RKO (cell line): ENCODE results near the gene ZNF462.
A peak's percentile ranks its signal among the peaks of the same experiment; 100 is the strongest.

Experiments used
- DNase-seq: peaks from one replicate; pipeline ENCODE4 v3.0.0-alpha.2; 2016; ENCODE audit warnings: low spot score

ZNF462 gene

DNA sequence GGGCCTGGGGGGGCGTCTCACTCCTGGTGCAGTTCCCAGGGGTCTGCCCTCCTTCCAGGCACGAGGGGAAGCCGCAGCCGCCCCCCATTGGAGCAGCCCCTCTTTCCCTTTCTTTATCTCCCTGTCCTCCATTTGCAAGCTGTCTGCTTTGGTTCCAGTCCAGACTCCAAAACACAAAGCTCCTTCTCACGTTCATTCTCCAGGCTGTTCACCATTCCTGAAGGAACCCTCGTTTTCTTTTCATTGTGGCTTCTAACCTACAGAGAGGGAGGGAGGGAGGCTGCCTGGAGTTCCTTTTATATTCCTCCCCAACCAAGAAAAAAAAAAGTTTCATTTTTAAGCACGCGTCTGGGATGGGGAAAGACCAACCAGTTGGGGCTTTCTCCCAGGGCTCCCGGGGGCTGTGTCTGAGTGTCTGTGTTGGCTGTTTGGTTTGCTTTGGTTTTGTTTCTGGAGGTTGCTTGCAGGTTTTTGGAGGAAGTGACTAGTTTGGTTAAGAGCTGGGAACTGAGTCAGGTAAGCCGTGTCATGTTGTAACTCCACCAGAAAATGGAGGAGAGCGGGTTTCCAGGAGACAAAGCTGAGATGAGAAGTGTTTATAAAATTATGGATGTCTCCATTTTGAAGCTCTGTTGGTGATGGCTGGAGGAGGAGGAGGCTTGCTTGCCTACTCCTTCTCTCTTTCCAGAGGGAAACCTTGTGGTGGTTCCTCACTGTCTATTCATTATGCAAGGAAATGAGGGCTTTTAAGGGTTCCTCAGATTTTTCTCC is 1.6 kb downstream of the ZNF462 start:
- DNase-seq = peak; percentile 82

DNA sequence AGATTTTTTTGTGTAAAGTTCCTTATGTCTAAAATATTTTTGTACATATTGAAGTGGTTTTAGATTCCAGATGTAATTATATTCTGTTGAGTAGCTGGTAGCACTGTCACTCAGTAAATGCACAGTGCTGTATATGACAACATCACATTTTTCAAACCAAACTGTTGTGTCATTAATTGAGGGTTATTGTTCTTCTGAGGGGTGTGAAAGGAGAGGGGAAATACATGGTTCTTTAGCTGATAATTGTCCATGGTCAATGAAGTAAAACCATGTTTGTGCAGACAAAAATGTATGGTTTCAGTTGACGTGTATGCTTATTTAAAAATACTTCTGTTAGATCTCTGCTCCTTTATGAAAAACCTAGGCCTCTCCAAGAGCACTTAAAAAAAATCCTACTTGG is 3.3 kb downstream of the ZNF462 start:
- DNase-seq = no peak

DNA sequence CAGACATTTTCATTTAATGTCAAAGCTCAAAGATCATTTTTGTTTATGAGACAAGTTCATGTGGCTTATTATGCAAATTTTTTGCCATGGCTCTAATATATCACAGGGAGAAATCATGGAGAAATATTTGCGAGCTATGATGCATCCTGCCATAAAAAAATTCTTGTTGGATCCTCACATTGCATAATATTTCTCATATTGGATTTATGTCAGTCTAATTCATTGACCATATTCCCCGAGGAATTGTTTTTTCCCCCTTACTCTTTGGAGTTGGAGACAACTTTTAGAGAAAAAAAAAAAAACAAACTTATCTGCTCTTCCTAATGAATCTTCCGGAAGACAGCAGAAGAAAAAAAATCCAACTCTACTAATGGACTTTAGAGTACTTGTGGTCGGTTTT is 4.3 kb downstream of the ZNF462 start:
- no peak for DNase-seq

DNA sequence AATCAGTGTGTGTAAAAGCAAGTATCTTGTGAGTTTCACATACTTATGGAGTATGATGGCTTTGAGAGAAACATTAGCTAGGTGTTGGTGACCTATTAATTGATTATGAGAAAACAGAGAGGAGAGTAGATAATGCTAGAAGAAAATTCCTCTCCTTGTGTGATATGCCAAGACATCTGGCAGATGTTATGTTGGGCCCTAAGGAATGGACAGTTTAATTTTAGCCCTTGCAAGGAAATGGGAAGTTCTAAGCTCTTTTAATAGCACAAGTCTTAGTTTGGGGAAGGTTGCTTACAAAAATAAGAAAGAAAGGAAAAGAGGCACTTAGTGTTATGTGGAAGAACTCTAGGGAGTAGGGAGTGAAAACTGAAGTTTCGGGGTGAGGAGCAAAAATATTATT is 5.1 kb downstream of the ZNF462 start:
- no peak for DNase-seq

DNA sequence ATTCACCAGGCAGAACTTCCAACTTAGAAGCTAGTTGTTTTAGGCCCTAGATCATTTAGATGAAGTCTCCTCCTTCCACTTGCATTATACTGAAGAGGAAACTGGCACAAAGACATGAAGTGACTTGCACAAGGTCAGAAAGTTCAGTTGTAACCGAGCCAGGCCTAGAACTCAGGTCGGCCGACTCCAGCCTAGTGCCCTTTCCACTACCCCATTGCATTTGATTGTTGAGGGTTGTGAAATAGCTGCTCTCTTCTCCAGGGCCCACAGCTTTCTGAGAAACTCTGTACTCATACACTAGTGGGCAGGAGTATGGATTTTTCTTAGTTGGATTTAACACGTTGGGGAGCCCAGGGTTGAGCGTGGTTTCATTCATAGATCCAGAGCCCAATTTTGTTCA is 5.6 kb downstream of the ZNF462 start:
- no peak for DNase-seq

DNA sequence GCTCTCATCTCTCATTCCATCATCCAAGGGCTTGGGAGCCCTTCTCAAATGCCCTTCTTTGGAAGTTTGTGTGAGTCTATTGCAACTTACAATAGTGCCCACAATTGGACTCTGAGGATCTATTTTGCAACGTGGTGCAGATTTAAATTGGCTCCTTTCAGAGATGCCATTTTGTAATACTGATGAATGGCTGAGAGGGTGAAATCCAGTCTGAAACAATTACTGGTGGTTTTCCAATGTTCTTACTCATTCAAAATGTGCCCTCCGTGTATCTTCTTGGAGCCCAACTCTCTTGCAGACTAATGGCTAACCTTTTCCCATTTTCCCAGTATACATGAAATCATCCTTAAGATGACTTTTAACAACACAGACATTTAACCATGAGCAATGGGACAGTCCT is 6.1 kb downstream of the ZNF462 start:
- DNase-seq = no peak

DNA sequence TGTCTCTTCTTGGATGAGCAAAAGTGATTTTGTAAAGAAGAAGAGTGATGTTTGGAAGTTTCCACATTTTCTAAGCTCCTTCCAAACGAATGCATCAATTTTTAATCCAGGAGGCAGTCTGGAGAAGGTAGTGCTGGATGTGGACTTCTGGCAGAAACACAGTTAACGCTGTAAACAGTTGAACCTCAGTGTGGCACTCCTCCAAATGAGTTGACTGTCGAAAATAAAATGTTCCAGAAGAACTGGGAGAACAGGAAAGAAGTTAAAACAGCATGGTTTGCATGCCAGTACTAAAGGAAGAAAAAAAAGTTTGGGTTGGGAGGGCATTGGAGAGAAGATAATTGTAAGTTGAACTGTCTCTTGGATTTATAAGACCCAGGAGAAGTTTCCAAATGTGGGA is 6.5 kb downstream of the ZNF462 start:
- no peak for DNase-seq

DNA sequence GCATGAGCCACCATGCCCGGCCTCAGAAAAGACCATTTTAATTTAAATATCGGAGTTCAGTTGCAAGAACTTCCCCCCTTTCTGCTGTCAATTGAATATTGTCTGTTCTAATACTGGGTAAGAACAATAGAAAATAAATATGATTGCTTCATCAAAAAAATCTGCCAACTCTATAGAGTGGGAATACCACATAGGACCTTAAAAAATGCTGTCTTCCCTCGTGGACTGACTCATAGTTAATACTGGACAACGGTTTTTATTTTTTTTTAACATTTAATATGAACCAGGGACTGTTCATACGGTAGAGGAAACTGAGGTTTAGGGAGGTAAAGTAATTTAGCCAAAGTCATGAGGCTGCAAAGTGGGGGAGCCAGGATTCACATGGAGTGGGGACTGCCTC is 9.7 kb downstream of the ZNF462 start:
- no peak for DNase-seq

DNA sequence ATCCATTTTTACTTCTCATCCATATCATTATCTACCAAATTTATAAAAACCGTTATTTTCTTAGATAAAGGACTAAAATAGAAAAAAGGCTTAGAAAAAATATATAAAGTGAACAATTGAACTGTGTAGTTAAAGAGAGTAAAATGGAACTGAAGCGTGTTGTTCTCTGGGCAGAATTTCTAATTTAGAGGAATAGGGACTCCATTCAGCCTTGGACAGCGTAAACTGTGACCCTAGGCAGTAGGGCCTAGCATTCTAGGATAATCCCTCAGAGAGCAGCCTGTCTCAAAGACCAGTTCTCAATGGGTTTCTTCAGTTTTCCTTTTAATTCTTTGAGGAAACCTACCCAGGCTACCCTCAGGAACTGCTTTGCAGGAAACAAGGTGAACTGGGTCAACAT is 11.1 kb downstream of the ZNF462 start:
- no peak for DNase-seq

DNA sequence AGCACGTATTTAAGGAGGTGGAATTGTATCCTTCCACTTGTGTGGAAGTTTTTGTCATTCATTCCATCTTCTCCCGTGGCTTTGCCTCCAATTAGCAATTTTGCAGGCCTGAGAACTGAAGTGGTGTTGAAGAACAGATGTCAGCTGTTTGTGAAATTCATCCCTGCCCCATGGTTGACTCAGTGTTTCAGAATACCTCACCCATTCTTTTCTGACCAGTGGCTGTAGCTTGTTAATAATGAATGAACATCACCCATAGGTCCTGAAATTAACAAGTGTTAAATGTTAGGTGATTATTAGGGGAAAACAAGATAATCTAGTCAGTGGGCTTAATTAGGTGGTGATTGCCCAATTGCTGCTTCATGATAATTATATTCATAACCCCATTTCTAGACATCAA is 11.7 kb downstream of the ZNF462 start:
- no peak for DNase-seq

DNA sequence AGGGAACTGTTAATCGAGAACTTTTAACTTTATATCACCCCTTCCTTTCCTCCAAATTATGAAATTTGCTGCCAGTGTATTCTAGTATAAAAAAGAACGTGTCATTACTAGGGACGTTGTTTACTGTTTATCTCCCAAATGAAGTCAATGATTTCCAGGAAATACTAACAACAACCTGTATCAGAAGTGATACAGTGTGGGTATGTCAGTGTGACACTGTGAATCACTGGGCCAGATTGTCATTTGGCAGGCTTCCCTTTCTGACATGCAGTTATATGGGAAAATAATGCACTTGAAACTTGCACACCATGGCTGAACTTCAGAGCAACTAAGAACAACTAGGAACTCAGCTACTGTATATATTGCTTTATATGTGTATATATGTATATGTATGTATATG is 12.6 kb downstream of the ZNF462 start:
- no peak for DNase-seq

DNA sequence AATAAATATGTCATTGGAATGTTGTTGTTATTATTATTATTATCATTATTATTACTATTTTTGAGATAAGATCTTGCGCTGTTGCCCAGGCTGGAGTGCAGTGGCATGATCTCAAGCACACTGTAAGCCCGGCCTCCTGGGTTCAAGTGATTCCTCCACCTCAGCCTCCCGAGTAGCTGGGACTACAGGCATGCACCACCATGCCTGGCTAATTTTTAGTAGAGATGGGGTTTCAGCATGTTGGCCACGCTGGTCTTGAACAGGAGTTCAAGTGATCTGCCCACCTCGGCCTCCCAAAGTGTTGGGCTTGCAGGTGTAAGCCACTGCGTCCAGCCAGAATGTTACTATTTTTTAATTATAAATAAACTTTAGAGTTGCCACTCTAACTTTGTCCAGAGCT is 14.4 kb downstream of the ZNF462 start:
- DNase-seq = no peak

DNA sequence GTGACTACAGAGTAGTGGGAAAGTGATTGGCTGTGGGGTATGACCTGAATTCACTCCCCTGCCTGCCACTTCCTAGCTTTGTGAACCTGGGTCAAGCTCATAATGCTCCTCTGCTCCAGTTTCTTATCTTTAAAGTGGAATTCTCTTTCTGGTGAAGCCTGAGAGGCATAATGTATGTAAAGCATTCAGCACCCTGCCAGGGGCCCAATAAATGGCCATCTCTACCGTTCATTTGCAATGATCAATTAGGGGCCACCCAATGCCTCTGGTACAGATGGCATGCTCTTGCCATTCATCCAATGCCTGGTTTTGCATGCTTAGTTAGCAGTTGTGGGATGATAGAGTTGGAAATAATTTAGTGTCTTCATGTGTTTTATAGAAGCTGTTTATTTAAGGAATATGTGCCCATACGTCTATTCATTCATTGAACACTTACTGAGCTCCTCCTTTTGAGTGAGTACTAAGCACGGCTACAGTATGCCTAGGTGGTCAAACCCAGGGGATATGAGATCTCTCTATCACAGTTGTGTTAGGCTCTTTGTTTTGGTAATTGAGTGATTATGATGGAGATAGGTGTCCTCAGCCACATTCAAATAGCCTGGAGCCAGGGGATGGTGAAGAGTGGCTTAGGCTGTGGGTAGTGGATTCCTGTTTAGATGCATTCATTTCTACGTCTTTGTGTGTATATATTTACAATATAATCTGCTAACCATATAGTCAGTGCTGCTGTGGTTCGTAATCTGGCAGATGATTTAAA is 15.3 kb downstream of the ZNF462 start:
- DNase-seq = no peak

DNA sequence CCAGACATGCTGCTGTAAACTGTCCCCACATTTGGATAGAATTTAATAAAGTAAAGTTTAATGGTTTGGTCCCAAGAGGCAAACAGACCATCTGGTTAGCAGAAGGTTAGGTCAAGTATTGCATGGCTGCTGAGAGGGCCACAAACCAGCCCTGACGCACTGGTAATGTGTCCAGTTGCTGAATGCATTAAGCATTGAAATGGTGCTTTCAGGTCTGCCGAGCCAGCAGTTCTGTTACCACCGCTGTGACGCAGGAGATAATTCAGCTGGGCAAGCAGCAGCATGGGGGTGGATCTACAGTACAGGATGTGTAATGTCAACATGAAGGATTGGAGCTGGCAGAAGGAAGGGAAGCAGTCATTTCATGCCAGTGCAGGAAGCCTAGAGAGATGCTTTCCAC is 16.0 kb downstream of the ZNF462 start:
- no peak for DNase-seq

DNA sequence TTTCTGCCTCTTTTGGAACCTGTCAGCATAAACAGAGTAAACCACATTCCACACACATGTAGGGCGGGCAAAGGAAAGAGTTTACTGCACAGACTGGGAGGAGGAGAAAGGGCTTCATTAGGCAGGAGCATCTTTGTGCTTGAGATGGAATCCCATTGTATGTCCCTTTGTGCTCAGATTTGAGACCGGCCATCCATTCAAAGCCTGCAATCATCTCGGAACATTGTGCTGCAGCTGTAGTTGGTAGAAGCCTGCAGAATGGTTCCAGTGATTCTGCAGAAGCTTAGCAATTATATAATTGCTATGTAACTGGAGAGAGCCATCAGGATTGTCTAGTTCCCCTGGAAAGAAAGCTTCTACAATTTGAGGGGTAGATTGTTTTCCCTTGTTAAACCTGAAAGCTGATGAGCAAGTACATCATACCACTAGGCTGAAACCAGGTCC is 16.5 kb downstream of the ZNF462 start:
- DNase-seq = no peak

DNA sequence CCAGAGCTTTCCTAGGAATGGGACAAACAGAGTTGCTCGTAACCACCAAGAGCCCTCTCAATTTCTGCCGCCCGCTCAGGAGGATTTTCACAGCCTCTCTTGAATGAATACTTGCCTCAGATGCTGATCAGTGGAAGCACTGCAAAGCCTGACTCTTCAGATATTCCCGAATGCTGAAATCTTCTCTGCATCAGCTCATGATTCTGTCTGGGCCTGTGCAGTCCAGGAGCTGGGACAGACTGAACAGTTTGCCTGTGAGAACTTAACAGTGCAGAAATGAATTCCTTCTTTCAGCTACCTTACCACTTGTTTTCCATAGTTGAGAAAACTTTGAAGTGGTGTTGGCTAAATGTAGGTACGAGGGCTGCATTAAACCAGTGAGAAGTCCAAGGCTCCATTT is 17.1 kb downstream of the ZNF462 start:
- no peak for DNase-seq

DNA sequence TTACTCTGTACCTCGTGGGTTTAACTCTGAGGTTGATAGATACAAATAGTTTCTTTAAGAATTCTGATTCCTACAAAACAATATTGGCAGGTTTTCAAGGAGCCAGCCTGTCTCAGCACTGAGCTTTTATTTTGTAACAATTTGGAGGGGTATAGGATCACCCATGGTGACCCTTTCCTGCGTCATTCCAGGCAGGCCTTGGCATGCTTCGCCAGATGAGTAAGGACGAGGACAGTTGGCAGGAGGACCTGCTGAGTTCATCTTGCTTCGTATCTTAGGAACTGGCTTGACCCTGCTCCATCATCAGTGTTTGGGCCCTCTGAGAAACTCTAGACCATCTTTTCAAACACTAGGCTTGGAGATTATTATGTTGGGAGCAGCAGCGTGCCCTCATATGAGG is 17.9 kb downstream of the ZNF462 start:
- no peak for DNase-seq

DNA sequence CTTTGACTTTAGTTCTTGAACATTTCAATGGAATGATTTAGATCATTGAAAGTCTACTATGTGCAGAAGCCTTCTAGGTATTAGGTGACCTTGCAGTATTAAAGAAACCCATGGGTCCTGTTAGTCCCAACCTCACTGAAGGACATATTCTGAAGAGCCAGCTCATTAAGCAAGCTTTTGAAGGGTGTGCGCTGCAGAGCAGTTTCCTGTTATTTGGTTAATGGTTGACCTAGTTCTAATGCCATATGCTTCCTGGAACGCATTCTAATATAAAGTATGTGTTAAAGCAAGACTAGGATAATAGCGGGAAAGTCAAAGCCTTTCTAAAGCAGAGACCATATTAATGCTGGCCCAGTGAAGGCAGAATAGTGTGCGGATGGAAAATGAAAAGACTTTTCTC is 20.1 kb downstream of the ZNF462 start:
- DNase-seq = no peak

DNA sequence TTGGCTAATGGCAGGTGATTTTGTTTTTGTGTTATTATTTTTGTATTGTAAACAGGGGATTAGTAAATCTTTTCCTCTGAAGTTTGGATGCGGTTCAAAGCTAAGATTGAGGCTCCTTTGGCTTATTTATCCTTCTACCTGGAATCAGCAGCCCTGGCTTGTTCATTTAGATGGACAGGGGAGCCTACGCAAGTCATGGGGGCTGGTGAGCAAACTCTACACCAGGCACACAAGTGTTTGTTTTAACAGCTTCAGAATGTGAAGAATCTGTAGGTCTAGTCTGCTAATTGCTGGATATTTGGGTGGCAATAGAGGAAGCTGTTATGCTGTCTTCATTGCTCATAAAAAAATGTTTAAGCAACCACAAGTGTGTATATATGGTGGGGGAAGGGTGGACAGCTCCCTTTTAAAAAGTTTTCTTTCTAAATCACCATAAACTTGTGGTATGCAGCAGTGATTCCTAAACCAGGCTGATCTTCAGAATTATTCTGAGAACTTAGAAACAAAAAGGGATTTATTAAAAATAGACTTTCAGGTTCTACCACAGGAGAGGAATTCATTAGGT is 20.7 kb downstream of the ZNF462 start:
- DNase-seq = no peak

DNA sequence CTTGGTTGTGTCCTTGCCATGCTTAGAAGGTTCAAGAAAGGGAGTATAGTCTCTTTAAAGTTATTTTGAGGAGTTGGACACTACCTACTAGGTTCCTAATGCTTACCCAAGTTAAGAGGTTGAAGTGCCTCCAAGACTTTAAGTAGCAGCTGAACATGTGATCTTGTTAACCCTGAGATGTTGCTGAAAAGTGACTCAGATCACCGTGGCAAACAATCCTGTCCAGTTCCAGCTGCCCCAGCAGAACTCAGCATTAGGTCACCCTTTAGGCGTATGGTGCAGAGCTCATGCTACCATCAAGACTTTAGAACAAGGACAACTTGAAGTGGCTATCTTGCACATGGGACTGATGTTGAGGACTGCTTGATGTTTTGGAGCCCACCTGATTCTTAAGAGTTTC is 22.5 kb downstream of the ZNF462 start:
- peak; percentile 89 for DNase-seq

DNA sequence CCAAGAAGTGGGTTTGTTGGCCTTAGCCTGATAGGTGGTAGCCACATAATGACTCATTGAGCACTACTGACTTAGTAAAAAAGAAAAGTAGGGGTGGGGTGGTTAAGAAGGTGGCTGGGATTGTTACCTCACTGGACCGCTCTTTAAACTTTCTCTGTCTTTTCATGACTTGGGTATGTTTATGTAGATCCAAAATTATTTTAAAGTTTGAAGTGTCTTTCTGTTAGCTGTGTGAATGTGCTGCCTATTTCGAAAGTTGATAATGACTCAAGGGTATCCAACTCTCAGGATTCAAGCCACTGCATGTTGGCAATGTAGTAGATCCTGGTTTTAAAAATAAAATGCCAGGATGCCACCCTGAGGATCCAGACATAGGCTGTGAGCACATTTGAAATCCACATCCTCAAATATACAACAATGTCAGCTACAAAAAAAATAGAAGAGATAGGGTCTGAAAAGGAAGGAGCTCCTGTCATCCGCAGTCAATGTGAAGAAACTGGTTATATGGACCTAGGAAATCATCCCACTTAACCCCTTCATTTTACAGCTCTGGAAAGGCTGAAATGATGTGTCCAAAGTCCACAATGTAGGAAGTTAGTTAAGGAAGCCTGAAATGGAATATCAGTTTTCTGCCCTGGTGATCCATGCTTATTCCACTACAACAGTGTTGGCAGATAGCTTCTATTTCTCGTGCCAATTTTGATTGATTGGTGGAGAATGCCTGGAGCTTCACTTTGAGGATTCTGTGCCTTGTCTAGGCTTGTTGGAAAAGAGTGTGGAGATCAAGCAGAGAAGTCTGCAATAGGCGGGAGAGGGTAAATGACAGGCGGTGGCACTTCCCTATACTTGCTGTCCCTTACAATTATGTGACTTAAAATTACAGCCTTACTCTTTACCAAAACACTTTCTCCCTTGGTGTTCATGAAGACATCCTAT is 23.4 kb downstream of the ZNF462 start:
- no peak for DNase-seq

DNA sequence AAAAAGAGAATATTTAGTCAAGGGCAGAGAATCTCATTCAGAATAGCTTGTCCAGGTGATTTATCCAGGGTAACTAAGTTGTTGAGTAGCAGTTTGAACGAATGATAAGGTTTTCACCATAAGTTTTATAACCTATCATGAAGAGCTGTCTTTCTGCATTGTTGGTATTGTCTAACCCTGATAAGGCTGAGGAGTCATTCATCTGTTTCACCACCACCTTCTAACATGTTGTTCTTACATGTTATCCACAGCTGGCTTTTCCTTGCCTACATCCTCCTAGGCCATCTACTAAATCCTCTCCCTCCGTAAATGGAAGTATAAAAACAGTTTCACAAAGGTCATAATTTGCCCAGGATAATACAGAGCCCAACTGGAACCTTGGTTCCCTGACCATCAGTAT is 24.1 kb downstream of the ZNF462 start:
- no peak for DNase-seq
